GM10266 (cell line): ENCODE results near the gene WNT9B.

Source experiments
- DNase-seq: peaks from one replicate; pipeline ENCODE4 v3.0.0; 2012; ENCODE audit errors: extremely low spot score
- TF ChIP-seq, protein P1 (sequence below): IDR thresholded peaks from 2 replicates; pipeline ENCODE4 v1.5.1; 2012; ENCODE audit warnings: mild to moderate bottlenecking, low read depth; ENCODE audit not compliant: control insufficient read depth, insufficient read depth; ENCODE audit errors: missing control alignments

WNT9B gene

DNA sequence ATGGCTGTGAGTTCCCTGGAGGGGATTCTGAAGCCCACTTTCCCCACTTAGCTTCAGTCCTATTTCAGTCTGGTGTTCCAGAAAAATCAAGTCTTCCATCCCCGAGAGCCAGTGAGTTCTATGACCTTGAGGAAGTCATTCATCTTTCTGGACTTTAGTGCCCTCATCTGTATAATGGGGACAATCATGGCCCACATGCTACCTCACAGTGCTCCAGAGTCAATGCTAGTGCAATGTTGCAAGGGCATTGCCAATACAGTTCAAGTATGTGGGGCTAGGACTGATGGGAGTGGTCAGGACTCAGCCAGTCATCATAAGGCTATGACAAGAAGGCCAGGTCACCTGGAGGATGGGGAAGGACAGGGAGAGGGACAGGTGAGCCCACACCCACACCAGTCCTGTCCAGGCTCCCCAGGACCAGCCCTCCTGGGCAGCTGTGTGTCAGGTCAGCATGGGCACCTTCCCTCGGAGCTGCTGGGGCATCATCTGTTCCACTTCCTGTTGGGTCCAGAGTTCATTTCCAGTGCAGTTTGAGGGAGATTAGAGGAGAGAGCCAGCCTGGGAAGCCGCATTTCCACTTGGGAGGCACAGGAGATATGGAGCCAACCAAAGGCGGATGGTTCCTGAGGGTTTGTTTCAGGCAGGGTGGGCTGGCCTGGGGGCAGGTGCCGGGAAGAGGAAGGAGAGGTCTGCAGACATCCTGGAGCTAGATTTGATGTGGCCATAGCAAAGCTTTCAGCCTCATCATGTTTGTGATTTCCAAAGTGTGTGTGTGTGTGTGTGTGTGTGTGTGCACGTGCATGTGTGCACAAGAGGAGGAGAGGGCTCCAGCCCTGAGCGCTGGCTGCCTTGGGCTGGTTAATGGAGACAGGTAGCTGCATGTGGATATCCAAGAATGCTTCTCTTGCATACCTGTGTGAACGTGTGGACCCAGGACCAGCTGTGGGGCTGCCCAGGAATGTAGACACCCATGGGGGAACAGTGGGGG lies 3.9 kb upstream of the WNT9B start:
- no peak for DNase-seq
- TF ChIP-seq, protein P1, sequence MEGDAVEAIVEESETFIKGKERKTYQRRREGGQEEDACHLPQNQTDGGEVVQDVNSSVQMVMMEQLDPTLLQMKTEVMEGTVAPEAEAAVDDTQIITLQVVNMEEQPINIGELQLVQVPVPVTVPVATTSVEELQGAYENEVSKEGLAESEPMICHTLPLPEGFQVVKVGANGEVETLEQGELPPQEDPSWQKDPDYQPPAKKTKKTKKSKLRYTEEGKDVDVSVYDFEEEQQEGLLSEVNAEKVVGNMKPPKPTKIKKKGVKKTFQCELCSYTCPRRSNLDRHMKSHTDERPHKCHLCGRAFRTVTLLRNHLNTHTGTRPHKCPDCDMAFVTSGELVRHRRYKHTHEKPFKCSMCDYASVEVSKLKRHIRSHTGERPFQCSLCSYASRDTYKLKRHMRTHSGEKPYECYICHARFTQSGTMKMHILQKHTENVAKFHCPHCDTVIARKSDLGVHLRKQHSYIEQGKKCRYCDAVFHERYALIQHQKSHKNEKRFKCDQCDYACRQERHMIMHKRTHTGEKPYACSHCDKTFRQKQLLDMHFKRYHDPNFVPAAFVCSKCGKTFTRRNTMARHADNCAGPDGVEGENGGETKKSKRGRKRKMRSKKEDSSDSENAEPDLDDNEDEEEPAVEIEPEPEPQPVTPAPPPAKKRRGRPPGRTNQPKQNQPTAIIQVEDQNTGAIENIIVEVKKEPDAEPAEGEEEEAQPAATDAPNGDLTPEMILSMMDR: no peak

DNA sequence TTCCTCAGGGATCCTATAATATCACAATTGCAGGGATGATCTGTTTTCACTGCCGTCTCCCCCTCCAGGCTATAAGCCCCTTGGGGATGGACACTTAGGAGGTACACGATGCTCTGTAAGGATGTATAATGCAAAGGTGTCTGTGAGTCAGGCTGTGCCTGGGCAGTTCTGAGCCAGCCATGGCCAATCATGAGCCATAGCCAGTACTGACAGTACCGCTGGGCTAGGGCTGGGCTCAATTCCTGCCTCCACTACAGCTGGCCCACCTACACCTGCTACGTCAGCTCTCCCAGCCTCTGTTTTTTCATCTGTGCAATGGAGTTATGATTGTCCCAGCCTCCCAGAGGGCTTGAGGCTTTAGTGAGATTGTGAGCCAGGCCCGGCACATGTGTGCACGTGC lies 2.8 kb upstream of the WNT9B start:
- no peak for DNase-seq

DNA sequence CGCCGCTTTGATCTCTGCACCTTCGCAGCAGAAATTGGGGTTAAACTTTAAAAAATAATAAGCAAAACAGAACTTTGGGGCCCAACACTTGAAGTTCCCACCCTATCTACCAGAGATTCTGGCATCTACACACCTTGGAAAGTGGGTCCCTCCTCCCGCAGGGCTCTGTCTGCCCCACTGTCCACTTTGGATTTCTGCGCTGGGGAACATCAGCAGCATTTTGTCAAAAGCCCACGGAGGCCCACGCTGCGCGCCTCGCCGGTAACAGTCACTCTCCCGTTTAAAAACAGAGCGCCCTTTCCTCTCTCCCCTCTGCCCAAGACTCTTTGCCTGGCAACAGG lies 725 bp upstream of the WNT9B start:
- TF ChIP-seq, protein P1: no peak

More for the DNA sequence above, 2.8 kb upstream of the WNT9B start:
- TF ChIP-seq, protein P1: no peak

DNA sequence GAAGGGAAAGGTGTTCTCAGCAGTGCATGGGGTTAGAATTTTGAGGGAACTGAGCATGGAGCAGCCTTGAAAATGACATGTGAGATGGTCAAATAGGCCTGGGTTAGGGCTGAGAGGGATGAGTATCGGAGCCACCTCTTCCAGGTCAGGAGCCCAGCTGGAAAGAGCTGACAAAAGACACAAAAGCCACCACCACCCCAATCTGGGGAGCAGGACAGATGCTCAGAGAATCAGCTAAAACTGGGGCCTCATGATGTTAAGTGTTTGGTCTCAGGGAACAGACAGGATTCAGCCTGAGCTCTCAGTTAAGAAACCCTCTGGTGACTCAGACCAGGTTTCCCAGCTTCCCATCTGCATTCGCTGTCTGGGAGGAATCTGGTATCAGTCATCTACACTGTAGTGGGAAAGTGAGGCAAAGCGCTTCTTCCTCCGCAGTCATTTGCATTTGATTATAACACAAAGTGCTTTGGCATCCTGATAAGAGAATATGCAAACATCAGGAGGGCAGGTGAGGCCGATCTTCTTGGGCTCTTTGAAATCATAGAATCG lies 2.6 kb downstream of the WNT9B start:
- TF ChIP-seq, protein P1: no peak
- no peak for DNase-seq

More for the DNA sequence above, 725 bp upstream of the WNT9B start:
- DNase-seq: no peak

DNA sequence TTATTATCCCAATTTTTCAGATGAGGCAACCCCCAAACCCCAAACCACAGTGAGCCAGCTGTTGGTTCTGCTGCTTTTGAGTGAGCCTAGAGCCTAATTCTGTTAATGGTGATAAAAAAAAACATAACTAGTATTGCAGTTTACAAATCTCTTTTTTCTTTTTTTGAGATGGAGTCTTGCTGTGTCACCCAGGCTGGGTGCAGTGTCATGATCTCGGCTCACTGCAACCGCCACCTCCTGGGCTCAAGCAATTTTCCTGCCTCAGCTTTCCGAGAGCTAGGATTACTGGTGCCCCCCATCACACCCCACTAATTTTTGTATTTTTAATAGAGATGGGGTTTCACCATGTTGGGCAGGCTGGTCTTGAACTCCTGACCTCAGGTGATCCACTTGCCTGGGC lies 3.1 kb downstream of the WNT9B start:
- TF ChIP-seq, protein P1: no peak
- DNase-seq: no peak

DNA sequence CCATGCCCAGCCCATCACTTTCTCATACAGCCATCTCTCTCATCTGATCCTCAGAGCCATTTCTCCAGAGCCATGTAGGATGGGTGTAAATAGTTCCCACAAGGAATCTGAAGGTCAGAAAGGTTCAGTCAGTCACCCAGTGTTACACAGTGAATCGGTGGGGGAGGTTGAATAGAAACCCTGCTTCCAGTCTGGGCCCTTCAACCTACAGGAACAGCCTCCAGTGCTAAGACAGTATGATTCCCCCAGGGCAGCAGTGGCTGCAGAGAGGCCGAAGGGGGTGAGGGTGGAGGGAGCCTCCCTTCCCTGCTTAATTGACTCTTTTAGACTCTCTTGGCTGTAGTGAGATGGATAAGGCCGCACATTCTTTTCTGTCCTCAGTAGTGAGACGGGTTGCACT lies 3.6 kb downstream of the WNT9B start:
- TF ChIP-seq, protein P1: no peak
- DNase-seq: no peak

DNA sequence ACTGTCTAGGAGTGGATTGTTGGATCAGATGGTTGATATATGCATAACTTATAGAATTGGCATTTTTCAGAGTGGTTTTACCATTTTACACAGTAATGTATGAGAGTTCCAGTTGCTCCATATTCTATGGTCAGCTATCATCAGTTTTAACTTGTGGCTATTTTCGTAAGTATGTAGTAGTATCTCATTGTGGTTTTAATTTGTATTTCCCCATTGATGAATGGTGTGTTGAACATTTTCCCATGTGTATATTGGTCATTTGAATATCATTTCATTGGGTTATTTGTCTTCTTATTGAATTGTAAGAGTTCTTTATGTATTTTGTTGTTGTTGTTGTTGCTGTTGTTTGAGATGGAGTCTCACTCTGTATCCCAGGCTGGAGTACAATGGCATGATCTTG lies 6.2 kb downstream of the WNT9B start:
- DNase-seq: no peak
- TF ChIP-seq, protein P1: no peak
